SH-SY5Y (cell line): ENCODE data around the gene GBGT1.

ENCODE experiments used
- GATA2 ChIP-seq: IDR thresholded peaks from 2 replicates; pipeline ENCODE4 v1.6.1; 2011; ENCODE audit warnings: mild to moderate bottlenecking, low read depth, low read length
- GATA3 ChIP-seq: IDR thresholded peaks from 2 replicates; pipeline ENCODE4 v1.6.1; 2011; ENCODE audit warnings: low read depth, mild to moderate bottlenecking, low read length, moderate library complexity

DNA sequence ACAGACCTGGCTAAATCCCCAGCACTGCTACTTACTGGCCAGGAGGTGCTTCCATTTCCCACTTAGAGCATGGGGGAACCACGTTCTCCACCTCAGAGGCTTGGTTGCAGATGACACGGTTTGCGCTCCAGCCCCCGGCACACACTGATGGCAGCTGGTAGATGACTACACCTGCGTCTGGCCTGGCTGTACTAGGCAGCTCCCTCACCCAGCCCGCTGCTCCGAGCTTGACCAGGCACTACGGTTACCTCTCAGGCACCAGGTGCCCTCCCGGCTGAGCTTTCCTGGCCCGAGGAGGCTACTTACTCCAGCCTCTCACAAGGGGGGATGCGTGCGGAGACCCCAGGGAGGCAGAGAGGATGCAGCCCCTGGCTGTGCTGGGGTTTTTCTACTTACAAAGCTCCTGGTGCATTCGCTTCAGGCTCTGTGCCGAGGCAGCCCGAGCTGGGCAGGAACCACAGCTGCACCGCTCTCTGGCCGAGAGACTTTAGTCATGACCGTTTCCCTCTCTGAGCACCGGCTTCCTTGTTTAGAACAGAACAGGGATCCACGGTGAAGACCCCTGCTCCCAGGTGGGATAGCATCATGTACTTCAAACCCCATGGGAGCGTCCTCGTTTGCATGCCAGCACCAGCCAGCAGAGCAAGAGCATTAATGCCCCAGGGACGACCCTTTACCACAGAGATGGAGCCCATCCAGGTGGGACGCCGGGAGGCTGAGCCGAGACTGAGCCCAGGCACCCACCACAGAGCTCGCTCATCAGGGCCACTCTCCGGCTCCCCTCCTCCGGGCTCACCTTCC, 7.6 kb upstream of the GBGT1 start:
- TF ChIP-seq GATA3, result no peak
- no peak for TF ChIP-seq GATA2
